GM23338 (cell line): ENCODE measurements around the gene SMAD3. TPM values are rescaled to one million over a fixed set of nuclear protein-coding genes. Genes with fewer than 3 reads are reported as not detected.

Source experiments
- ATAC-seq: fragments of 200-7000 bp; cut with Tn5 transposase; 3 replicates; pipeline ENCODE4 v1.9.1; 2020
- DNase-seq: peaks from one replicate; pipeline ENCODE4 v3.0.0-alpha.2; 2015; ENCODE audit warnings: low spot score
- H2AFZ ChIP-seq: fragments of 200-600 bp; sonication (generic); 2 replicates; pipeline ENCODE4 v1.8.0; 2016; ENCODE audit warnings: antibody characterized with exemption, mild to moderate bottlenecking, moderate library complexity
- H3F3A ChIP-seq: fragments of 200-600 bp; sonication (generic); replicated peaks from 2 replicates; pipeline ENCODE4 v1.8.0; 2017; ENCODE audit warnings: antibody characterized with exemption, mixed run types, low read depth
- H3K27ac ChIP-seq: fragments of 200-600 bp; sonication (generic); 2 replicates; pipeline ENCODE4 v1.6.1; 2016; ENCODE audit warnings: low read depth
- H3K27me3 ChIP-seq: fragments of 200-600 bp; sonication (generic); 2 replicates; pipeline ENCODE4 v1.8.0; 2016; ENCODE audit warnings: mild to moderate bottlenecking, mixed run types, moderate library complexity; ENCODE audit not compliant: insufficient read depth
- H3K36me3 ChIP-seq: fragments of 200-600 bp; sonication (generic); 2 replicates; pipeline ENCODE4 v1.8.0; 2016; ENCODE audit warnings: mild to moderate bottlenecking; ENCODE audit not compliant: insufficient read depth
- H3K4me1 ChIP-seq: fragments of 200-600 bp; sonication (generic); 2 replicates; pipeline ENCODE4 v1.8.0; 2016; ENCODE audit warnings: mild to moderate bottlenecking, moderate library complexity; ENCODE audit not compliant: insufficient read depth
- H3K4me2 ChIP-seq: fragments of 200-600 bp; sonication (generic); 2 replicates; pipeline ENCODE4 v1.7.1; 2017; ENCODE audit warnings: mixed run types
- H3K4me3 ChIP-seq: fragments of 200-600 bp; sonication (generic); 2 replicates; pipeline ENCODE4 v1.6.1; 2016; ENCODE audit warnings: mixed run types
- H3K79me2 ChIP-seq: fragments of 200-600 bp; sonication (generic); replicated peaks from 2 replicates; pipeline ENCODE4 v1.8.0; 2017; ENCODE audit warnings: mild to moderate bottlenecking; ENCODE audit not compliant: insufficient read depth
- H3K9me2 ChIP-seq: fragments of 200-600 bp; sonication (generic); 2 replicates; pipeline ENCODE4 v1.8.0; 2017; ENCODE audit not compliant: insufficient read depth
- H4K20me1 ChIP-seq: fragments of 200-600 bp; sonication (generic); replicated peaks from 2 replicates; pipeline ENCODE4 v1.8.0; 2017; ENCODE audit warnings: mild to moderate bottlenecking; ENCODE audit not compliant: insufficient read depth
- H3K27ac Mint-ChIP-seq: 2 replicates; pipeline ENCODE4 v1.8.0; 2020; ENCODE audit warnings: inconsistent platforms, mild to moderate bottlenecking, moderate library complexity, mixed read lengths
- H3K27me3 Mint-ChIP-seq: 3 replicates; pipeline ENCODE4 v1.8.0; 2022; ENCODE audit warnings: low read depth, mild to moderate bottlenecking, moderate library complexity, mixed read lengths, inconsistent platforms; ENCODE audit not compliant: insufficient read depth, poor library complexity
- H3K36me3 Mint-ChIP-seq: 3 replicates; pipeline ENCODE4 v1.8.0; 2021; ENCODE audit warnings: low read depth, mild to moderate bottlenecking, inconsistent platforms, moderate library complexity, mixed read lengths
- H3K4me1 Mint-ChIP-seq: 3 replicates; pipeline ENCODE4 v1.8.0; 2020; ENCODE audit warnings: mild to moderate bottlenecking, inconsistent platforms, mixed read lengths
- H3K4me3 Mint-ChIP-seq: 3 replicates; pipeline ENCODE4 v1.8.0; 2021; ENCODE audit warnings: moderate library complexity, mild to moderate bottlenecking, inconsistent platforms, mixed read lengths
- H3K9me3 Mint-ChIP-seq: 3 replicates; pipeline ENCODE4 v1.8.0; 2020; ENCODE audit warnings: moderate library complexity, mild to moderate bottlenecking, inconsistent platforms, mixed read lengths
- CREB1 ChIP-seq: fragments of 250-450 bp; sonication (Bioruptor Pico); IDR thresholded peaks from 2 replicates; pipeline ENCODE4 v1.5.0; 2020; ENCODE audit warnings: low read depth, mild to moderate bottlenecking, moderate library complexity
- EZH2 ChIP-seq: fragments of 200-600 bp; sonication (generic); IDR thresholded peaks from one replicate; pipeline ENCODE4 v1.8.0; 2017; ENCODE audit warnings: antibody characterized with exemption, mild to moderate bottlenecking, low read depth; ENCODE audit not compliant: unreplicated experiment
- EZH2phosphoT487 ChIP-seq: fragments of 200-600 bp; sonication (generic); IDR thresholded peaks from one replicate; pipeline ENCODE4 v1.8.1; 2018; ENCODE audit warnings: antibody characterized with exemption; ENCODE audit not compliant: unreplicated experiment
- JUNB ChIP-seq: IDR thresholded peaks from one replicate; pipeline ENCODE4 v1.6.1; 2016; ENCODE audit warnings: antibody characterized with exemption; ENCODE audit not compliant: unreplicated experiment
- NANOG ChIP-seq: IDR thresholded peaks from 2 replicates; pipeline ENCODE4 v1.6.1; 2016; ENCODE audit warnings: antibody characterized with exemption, borderline replicate concordance
- POLR2AphosphoS5 ChIP-seq: IDR thresholded peaks from 2 replicates; pipeline ENCODE4 v1.6.1; 2016; ENCODE audit warnings: antibody characterized with exemption, low read depth
- REST ChIP-seq: IDR thresholded peaks from one replicate; pipeline ENCODE4 v1.6.1; 2018; ENCODE audit warnings: antibody characterized with exemption; ENCODE audit not compliant: unreplicated experiment
- STAT1 ChIP-seq: IDR thresholded peaks from one replicate; pipeline ENCODE4 v1.6.1; 2016; ENCODE audit warnings: antibody characterized with exemption; ENCODE audit not compliant: unreplicated experiment
- ZNF114 ChIP-seq: fragments of 250-450 bp; sonication (Bioruptor Pico); IDR thresholded peaks from 2 replicates; pipeline ENCODE4 v1.5.0; 2020; ENCODE audit warnings: mild to moderate bottlenecking, moderate library complexity
- ZNF331 ChIP-seq: fragments of 250-450 bp; sonication (Bioruptor Pico); IDR thresholded peaks from 2 replicates; pipeline ENCODE4 v1.5.0; 2020; ENCODE audit warnings: low read depth, mild to moderate bottlenecking, moderate library complexity
- ZNF462 ChIP-seq: fragments of 250-450 bp; sonication (Bioruptor Pico); IDR thresholded peaks from 2 replicates; pipeline ENCODE4 v1.5.0; 2020; ENCODE audit warnings: mild to moderate bottlenecking, moderate library complexity
- polyA plus RNA-seq: library from polyadenylated mRNA; unstranded; fragments of >200 nt; fragmentation: Nextera tagmentation; extraction: Ambion mirVana; gene quantifications from 2 replicates; pipeline ENCODE4 v1.2.1, GENCODE V29; 2016
- total RNA-seq: library from RNA; depleted of rRNA; stranded (reverse); fragments of >200 nt; shearing (Covaris generic); gene quantifications from 2 replicates; pipeline ENCODE4 v1.2.3, GENCODE V29; 2014
- TF ChIP-seq, protein P1 (sequence below), 2 experiments: fragments of 200-600 bp in 1 of 2; sonication (generic) in 1 of 2; conservative IDR thresholded peaks; 2 replicates each; pipeline versions ENCODE4 v1.5.1 to v1.6.1; 2016 to 2017; ENCODE audit warnings: antibody characterized with exemption in 2 of 2, low read depth in 2 of 2, mild to moderate bottlenecking in 2 of 2, moderate library complexity in 1 of 2
- TF ChIP-seq, protein P2 (sequence below): IDR thresholded peaks from 2 replicates; pipeline ENCODE4 v1.6.1; 2016; ENCODE audit warnings: antibody characterized with exemption

Gene SMAD3
- total and polyA plus RNA-seq, 2 experiments from 2014 or later = 4.9 to 11.6 TPM

- no peak overlapping the region for H3K27ac ChIP-seq
- Mint-ChIP-seq H3K27ac (no peak overlapping the region), H3K9me3 (no peaks in the 10 kb centered on the region; the same call in 2 of the 3 replicates)
These were observed 42.8 kb upstream of the SMAD3 start for GRCh38 chr15:67022587-67023105.

More at GRCh38 chr15:67022587-67023105, 42.8 kb upstream of the SMAD3 start:
- TF ChIP-seq JUNB = no peak
- no peak for TF ChIP-seq ZNF331
- no peak for TF ChIP-seq ZNF462 (CRISPR knock-in tag)
- no peak for TF ChIP-seq STAT1
- TF ChIP-seq CREB1 (CRISPR knock-in tag) = no peak
- TF ChIP-seq, protein P1, sequence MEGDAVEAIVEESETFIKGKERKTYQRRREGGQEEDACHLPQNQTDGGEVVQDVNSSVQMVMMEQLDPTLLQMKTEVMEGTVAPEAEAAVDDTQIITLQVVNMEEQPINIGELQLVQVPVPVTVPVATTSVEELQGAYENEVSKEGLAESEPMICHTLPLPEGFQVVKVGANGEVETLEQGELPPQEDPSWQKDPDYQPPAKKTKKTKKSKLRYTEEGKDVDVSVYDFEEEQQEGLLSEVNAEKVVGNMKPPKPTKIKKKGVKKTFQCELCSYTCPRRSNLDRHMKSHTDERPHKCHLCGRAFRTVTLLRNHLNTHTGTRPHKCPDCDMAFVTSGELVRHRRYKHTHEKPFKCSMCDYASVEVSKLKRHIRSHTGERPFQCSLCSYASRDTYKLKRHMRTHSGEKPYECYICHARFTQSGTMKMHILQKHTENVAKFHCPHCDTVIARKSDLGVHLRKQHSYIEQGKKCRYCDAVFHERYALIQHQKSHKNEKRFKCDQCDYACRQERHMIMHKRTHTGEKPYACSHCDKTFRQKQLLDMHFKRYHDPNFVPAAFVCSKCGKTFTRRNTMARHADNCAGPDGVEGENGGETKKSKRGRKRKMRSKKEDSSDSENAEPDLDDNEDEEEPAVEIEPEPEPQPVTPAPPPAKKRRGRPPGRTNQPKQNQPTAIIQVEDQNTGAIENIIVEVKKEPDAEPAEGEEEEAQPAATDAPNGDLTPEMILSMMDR (conservative IDR thresholded peaks at IDR 0.05; ENCODE audit: low read depth in 2 of 2) = no peak
- TF ChIP-seq NANOG = no peak
- no peak for TF ChIP-seq EZH2
- TF ChIP-seq EZH2phosphoT487 = no peak
- no peak for TF ChIP-seq ZNF114 (CRISPR knock-in tag)
- no peak for TF ChIP-seq POLR2AphosphoS5
- TF ChIP-seq, protein P2, sequence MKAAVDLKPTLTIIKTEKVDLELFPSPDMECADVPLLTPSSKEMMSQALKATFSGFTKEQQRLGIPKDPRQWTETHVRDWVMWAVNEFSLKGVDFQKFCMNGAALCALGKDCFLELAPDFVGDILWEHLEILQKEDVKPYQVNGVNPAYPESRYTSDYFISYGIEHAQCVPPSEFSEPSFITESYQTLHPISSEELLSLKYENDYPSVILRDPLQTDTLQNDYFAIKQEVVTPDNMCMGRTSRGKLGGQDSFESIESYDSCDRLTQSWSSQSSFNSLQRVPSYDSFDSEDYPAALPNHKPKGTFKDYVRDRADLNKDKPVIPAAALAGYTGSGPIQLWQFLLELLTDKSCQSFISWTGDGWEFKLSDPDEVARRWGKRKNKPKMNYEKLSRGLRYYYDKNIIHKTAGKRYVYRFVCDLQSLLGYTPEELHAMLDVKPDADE = no peak
- no peak for TF ChIP-seq REST
- no peak overlapping the region for H2AFZ ChIP-seq
- no peaks in the 10 kb centered on the region for H4K20me1 ChIP-seq
- Mint-ChIP-seq H3K4me3 (no peak overlapping the region), H3K36me3 (no peaks in the 10 kb centered on the region), H3K27me3 (peaks cover 8% of the 10 kb centered on the region), H3K4me1 (peaks cover 32% of the 10 kb centered on the region)
- H3K27me3 ChIP-seq = no peaks in the 10 kb centered on the region
- H3F3A ChIP-seq = no peaks in the 10 kb centered on the region
- H3K4me1 ChIP-seq = peaks cover 13% of the 10 kb centered on the region; the same call in 1 of the 2 replicates
- no peaks in the 10 kb centered on the region for H3K79me2 ChIP-seq
- H3K36me3 ChIP-seq = no peaks in the 10 kb centered on the region
- no peak overlapping the region for H3K4me3 ChIP-seq
- no peak for DNase-seq
- H3K4me2 ChIP-seq = no peak overlapping the region
- no peaks in the 10 kb centered on the region for H3K9me2 ChIP-seq
- ATAC-seq = no peak
